Stomach (tissue), 4 donors: Measurements from ENCODE around the gene PLIN5.

ENCODE experiments used
- EP300 ChIP-seq: sonication (generic); formaldehyde crosslinking; IDR thresholded peaks from one replicate; pipeline ENCODE4 v1.6.1; 2017; ENCODE audit warnings: antibody characterized with exemption
- POLR2A ChIP-seq, 4 donors: fragments of 450-650 bp; IDR thresholded peaks; one replicate each; pipeline ENCODE4 v1.6.1; 2016; ENCODE audit warnings: antibody characterized with exemption in 4 of 4, control low read depth in 2 of 4, mild to moderate bottlenecking in 1 of 4, moderate library complexity in 1 of 4
- POLR2AphosphoS5 ChIP-seq, 3 donors: sonication (generic); formaldehyde crosslinking; IDR thresholded peaks; one replicate each; pipeline ENCODE4 v1.6.1; 2016; ENCODE audit warnings: antibody characterized with exemption in 3 of 3
- TF ChIP-seq, protein P1 (sequence below), 7 experiments: fragments of 450-650 bp in 4 of 7; fragments of 200-600 bp in 3 of 7; sonication (generic) in 3 of 7; IDR thresholded peaks; one replicate each; pipeline ENCODE4 v1.5.1; 2016 to 2019; ENCODE audit warnings: antibody characterized with exemption in 7 of 7, control low read depth in 2 of 7, mild to moderate bottlenecking in 1 of 7

DNA sequence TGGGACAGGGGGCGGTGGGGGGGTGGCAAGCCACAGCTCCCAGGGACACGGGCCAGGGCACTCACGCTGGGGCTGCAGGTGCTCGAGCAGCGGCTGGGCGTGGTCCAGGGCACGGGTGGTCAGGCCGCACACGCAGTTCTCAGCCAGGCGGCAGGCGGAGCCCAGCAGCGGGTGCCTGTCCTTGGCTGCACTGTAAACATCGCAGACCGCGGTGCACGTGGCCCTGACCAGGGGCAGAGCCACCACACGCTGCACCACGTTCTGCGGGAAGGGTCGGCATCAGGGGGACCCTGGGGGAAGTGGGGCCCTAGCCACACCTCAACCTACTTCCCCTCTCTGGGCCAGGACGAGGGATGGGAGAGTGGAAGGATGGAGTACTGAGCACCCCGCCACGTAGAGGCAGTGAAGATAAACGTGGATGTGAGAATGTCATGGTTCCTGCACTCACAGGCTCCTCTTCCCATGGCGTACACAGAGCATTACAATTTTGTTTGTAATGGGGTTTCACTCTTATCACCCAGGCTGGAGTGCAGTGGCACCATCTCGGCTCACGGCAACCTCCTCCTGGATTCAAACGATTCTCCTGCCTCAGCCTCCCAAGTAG is 3.4 kb downstream of the PLIN5 start:
- TF ChIP-seq, protein P1, sequence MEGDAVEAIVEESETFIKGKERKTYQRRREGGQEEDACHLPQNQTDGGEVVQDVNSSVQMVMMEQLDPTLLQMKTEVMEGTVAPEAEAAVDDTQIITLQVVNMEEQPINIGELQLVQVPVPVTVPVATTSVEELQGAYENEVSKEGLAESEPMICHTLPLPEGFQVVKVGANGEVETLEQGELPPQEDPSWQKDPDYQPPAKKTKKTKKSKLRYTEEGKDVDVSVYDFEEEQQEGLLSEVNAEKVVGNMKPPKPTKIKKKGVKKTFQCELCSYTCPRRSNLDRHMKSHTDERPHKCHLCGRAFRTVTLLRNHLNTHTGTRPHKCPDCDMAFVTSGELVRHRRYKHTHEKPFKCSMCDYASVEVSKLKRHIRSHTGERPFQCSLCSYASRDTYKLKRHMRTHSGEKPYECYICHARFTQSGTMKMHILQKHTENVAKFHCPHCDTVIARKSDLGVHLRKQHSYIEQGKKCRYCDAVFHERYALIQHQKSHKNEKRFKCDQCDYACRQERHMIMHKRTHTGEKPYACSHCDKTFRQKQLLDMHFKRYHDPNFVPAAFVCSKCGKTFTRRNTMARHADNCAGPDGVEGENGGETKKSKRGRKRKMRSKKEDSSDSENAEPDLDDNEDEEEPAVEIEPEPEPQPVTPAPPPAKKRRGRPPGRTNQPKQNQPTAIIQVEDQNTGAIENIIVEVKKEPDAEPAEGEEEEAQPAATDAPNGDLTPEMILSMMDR (IDR thresholded peaks at IDR 0.05): no peak
- TF ChIP-seq EP300 (no peak), POLR2AphosphoS5 (IDR thresholded peaks at IDR 0.05) (peak in 1 of 3 donors; percentile 37), POLR2A (IDR thresholded peaks at IDR 0.05) (no peak)
